ENCODE data around the gene SPRN.

GRCh38 chr10:133461027-133461426 is 36.6 kb upstream of the SPRN start:
- no peak for TF ChIP-seq POLR2A (IDR thresholded peaks at IDR 0.05)
- no peak for TF ChIP-seq CTCF (IDR thresholded peaks at IDR 0.05)

Data from right lobe of liver (tissue), 4 donors.